HepG2 (cell line): Measurements from ENCODE around the gene SETD1B. TPM values are rescaled to one million over a fixed set of nuclear protein-coding genes. Genes with fewer than 3 reads are reported as not detected.

Experiments
- CENPX ChIP-seq: sonication (generic); formaldehyde crosslinking; IDR thresholded peaks from 2 replicates; pipeline ENCODE4 v1.9.0; 2021; ENCODE audit warnings: mild to moderate bottlenecking, missing genetic modification reagents, moderate library complexity
- DRAP1 ChIP-seq: IDR thresholded peaks from 2 replicates; pipeline ENCODE4 v1.6.1; 2016; ENCODE audit warnings: missing genetic modification reagents, missing compliant biosample characterization
- GABPB1 ChIP-seq: IDR thresholded peaks from 2 replicates; pipeline ENCODE4 v1.6.1; 2016; ENCODE audit warnings: mild to moderate bottlenecking, missing genetic modification reagents, moderate library complexity, missing compliant biosample characterization
- GATAD2A ChIP-seq: IDR thresholded peaks from 2 replicates; pipeline ENCODE4 v1.6.1; 2016
- HNRNPH1 ChIP-seq: fragments of 200-400 bp; formaldehyde crosslinking; optimal IDR thresholded peaks from 2 replicates; pipeline ENCODE3; 2017; ENCODE audit warnings: mild to moderate bottlenecking, low read depth, low read length
- IRF9 ChIP-seq: sonication (generic); formaldehyde crosslinking; IDR thresholded peaks from 2 replicates; pipeline ENCODE4 v1.8.0; 2022; ENCODE audit warnings: missing genetic modification reagents, mild to moderate bottlenecking, borderline replicate concordance
- MAF1 ChIP-seq: sonication (generic); formaldehyde crosslinking; IDR thresholded peaks from 2 replicates; pipeline ENCODE4 v1.5.0; 2020; ENCODE audit warnings: missing genetic modification reagents, borderline replicate concordance
- PATZ1 ChIP-seq: sonication (generic); formaldehyde crosslinking; IDR thresholded peaks from 2 replicates; pipeline ENCODE4 v1.4.0; 2020; ENCODE audit warnings: missing genetic modification reagents
- SNAPC4 ChIP-seq: sonication (generic); formaldehyde crosslinking; IDR thresholded peaks from 2 replicates; pipeline ENCODE4 v1.4.0; 2020; ENCODE audit warnings: mild to moderate bottlenecking, missing genetic modification reagents
- ZNF382 ChIP-seq: sonication (generic); formaldehyde crosslinking; IDR thresholded peaks from 2 replicates; pipeline ENCODE4 v1.5.0; 2020; ENCODE audit warnings: missing genetic modification reagents, mild to moderate bottlenecking, borderline replicate concordance
- ZNF550 ChIP-seq: sonication (generic); formaldehyde crosslinking; IDR thresholded peaks from 2 replicates; pipeline ENCODE4 v1.4.0; 2020; ENCODE audit warnings: mild to moderate bottlenecking, missing genetic modification reagents, borderline replicate concordance
- ZNF616 ChIP-seq: sonication (generic); formaldehyde crosslinking; IDR thresholded peaks from 2 replicates; pipeline ENCODE4 v1.5.0; 2020; ENCODE audit warnings: low read depth, mild to moderate bottlenecking, missing genetic modification reagents
- ZNF687 ChIP-seq: sonication (generic); formaldehyde crosslinking; IDR thresholded peaks from 2 replicates; pipeline ENCODE4 v1.5.1; 2020; ENCODE audit warnings: mild to moderate bottlenecking, missing genetic modification reagents, moderate library complexity
- ZNF782 ChIP-seq: sonication (generic); formaldehyde crosslinking; IDR thresholded peaks from 2 replicates; pipeline ENCODE4 v1.4.0; 2020; ENCODE audit warnings: missing genetic modification reagents, mild to moderate bottlenecking, borderline replicate concordance
- ZSCAN12 ChIP-seq: sonication (generic); formaldehyde crosslinking; IDR thresholded peaks from 2 replicates; pipeline ENCODE4 v1.9.0; 2021; ENCODE audit warnings: mild to moderate bottlenecking, missing genetic modification reagents
- polyA plus RNA-seq, 8 experiments: library from polyadenylated mRNA; depleted of rRNA in 3 of 8; stranded (reverse) in 7 of 8; unstranded in 1 of 8; fragments of >200 nt; fragmentation: Illumina TruSeq in 4 of 8; extraction: Trizol in 4 of 8; gene quantifications; 2 replicates each; pipeline versions ENCODE4 v1.2.1 to v1.2.3, GENCODE V29; 2011 to 2016; ENCODE audit warnings: low read depth in 4 of 8, missing spikeins in 1 of 8, mixed read lengths in 1 of 8; ENCODE audit not compliant: insufficient read depth in 1 of 8
- total RNA-seq, 5 experiments: library from RNA; depleted of rRNA; stranded (reverse); fragments of >200 nt; fragmentation: Illumina TruSeq; extraction: Trizol; gene quantifications; 2 replicates each; pipeline ENCODE4 v1.2.3, GENCODE V29; 2016; ENCODE audit warnings: low read depth in 1 of 5

The SETD1B gene
- total and polyA plus RNA-seq, 2 of the 13 experiments (the other 11 are each of a cell fraction or from before 2014, with no cell fraction given): 1.1 to 1.4 TPM

GRCh38 chr12:121799842-121800693 lies 3.7 kb upstream of the SETD1B start (continued):
- TF ChIP-seq SNAPC4 (CRISPR knock-in tag) (peak; percentile 71; the same call in 1 of the 2 replicates), PATZ1 (peak; percentile 97), CENPX (CRISPR knock-in tag) (no peak), IRF9 (CRISPR knock-in tag) (no peak), HNRNPH1 (peak; percentile 36), MAF1 (CRISPR knock-in tag) (peak; percentile 65; the same call in 1 of the 2 replicates), ZNF782 (no peak; the same call in 1 of the 2 replicates), ZNF550 (CRISPR knock-in tag) (no peak), GABPB1 (peak; percentile 71), DRAP1 (peak; percentile 20; the same call in 1 of the 2 replicates), ZSCAN12 (CRISPR knock-in tag) (0 out of 2 replicates have a peak, but pooled peaks have one; percentile 52), GATAD2A (peak; percentile 57; the same call in 1 of the 2 replicates), ZNF616 (CRISPR knock-in tag) (no peak), ZNF382 (CRISPR knock-in tag) (no peak), ZNF687 (CRISPR knock-in tag) (peak; percentile 48; the same call in 1 of the 2 replicates)
